Smooth muscle cell (in vitro differentiated cells): Measurements from ENCODE around the gene STAT5B. TPM values are rescaled to one million over a fixed set of nuclear protein-coding genes. Genes with fewer than 3 reads are reported as not detected.
A peak's percentile ranks its signal among the peaks of the same experiment; 100 is the strongest.
"Not testable (repeated sequence)": the region's sequence is repeated elsewhere in the genome, so short reads cannot be mapped to it uniquely, and the experiment has no call there.

Source experiments
- DNase-seq: peaks from one replicate; lab custom pipeline; 2025; ENCODE audit not compliant: unreplicated experiment; lab: John Stamatoyannopoulos, UW
- H2AFZ ChIP-seq: fragments of 200-600 bp; sonication (generic); 2 replicates; pipeline ENCODE4 v1.6.0; 2016; ENCODE audit warnings: antibody characterized with exemption, low read depth, mild to moderate bottlenecking
- H3F3A ChIP-seq: fragments of 200-600 bp; sonication (generic); 2 replicates; pipeline ENCODE4 v1.6.0; 2017; ENCODE audit warnings: antibody characterized with exemption, low read depth
- H3K27ac ChIP-seq: fragments of 200-600 bp; sonication (generic); 2 replicates; pipeline ENCODE4 v1.5.1; 2016; ENCODE audit warnings: low read depth, mild to moderate bottlenecking
- H3K27me3 ChIP-seq: fragments of 200-600 bp; sonication (generic); 2 replicates; pipeline ENCODE4 v1.6.1; 2016; ENCODE audit warnings: low read depth, mild to moderate bottlenecking
- H3K36me3 ChIP-seq: fragments of 200-600 bp; sonication (generic); 2 replicates; pipeline ENCODE4 v1.5.1; 2016; ENCODE audit warnings: low read depth
- H3K4me1 ChIP-seq: fragments of 200-600 bp; sonication (generic); 2 replicates; pipeline ENCODE4 v1.5.1; 2016; ENCODE audit warnings: low read depth
- H3K4me2 ChIP-seq: fragments of 200-600 bp; sonication (generic); 2 replicates; pipeline ENCODE4 v1.6.0; 2016; ENCODE audit warnings: mild to moderate bottlenecking
- H3K4me3 ChIP-seq: fragments of 200-600 bp; sonication (generic); 2 replicates; pipeline ENCODE4 v1.5.1; 2016; ENCODE audit warnings: mild to moderate bottlenecking
- H3K79me2 ChIP-seq: fragments of 200-600 bp; sonication (generic); 2 replicates; pipeline ENCODE4 v1.6.0; 2016; ENCODE audit warnings: low read depth, mild to moderate bottlenecking
- H3K9ac ChIP-seq: fragments of 200-600 bp; sonication (generic); 2 replicates; pipeline ENCODE4 v1.6.0; 2016; ENCODE audit warnings: low read depth
- H3K9me3 ChIP-seq: fragments of 200-600 bp; sonication (generic); replicated peaks from 2 replicates; pipeline ENCODE4 v1.5.1; 2016; ENCODE audit warnings: low read depth
- H4K20me1 ChIP-seq: fragments of 200-600 bp; sonication (generic); 2 replicates; pipeline ENCODE4 v1.6.0; 2016; ENCODE audit warnings: low read depth
- CTCF ChIP-seq: fragments of 200-600 bp; sonication (generic); IDR thresholded peaks from 2 replicates; pipeline ENCODE4 v1.5.1; 2017; ENCODE audit warnings: borderline replicate concordance, mild to moderate bottlenecking, antibody characterized with exemption; ENCODE audit not compliant: insufficient read depth, poor library complexity, severe bottlenecking
- WGBS: methylation state at CpG from one replicate; pipeline ENCODE4 v1.1.7; 2016; ENCODE audit warnings: low lambda C conversion rate; 5-methylcytosine and 5-hydroxymethylcytosine counted together
- polyA plus RNA-seq: library from polyadenylated mRNA; unstranded; fragments of >200 nt; fragmentation: Nextera tagmentation; extraction: Ambion mirVana; gene quantifications from 2 replicates; pipeline ENCODE4 v1.2.1, GENCODE V29; 2016
- total RNA-seq: library from RNA; depleted of rRNA; stranded (reverse); fragments of >200 nt; gene quantifications from 2 replicates; pipeline ENCODE4 v1.2.3, GENCODE V29; 2014

STAT5B gene
- total and polyA plus RNA-seq, 2 experiments from 2014 or later = 10.7 to 12.4 TPM

- no peak for DNase-seq
- H3K4me1 ChIP-seq = no peaks in the 10 kb centered on the region
- no peaks in the 10 kb centered on the region for H3K9me3 ChIP-seq
- peaks cover 25% of the 10 kb centered on the region for H4K20me1 ChIP-seq
- H3F3A ChIP-seq = no peaks in the 10 kb centered on the region
- peaks cover 70% of the 10 kb centered on the region for H3K79me2 ChIP-seq
- no peak overlapping the region for H2AFZ ChIP-seq
- TF ChIP-seq CTCF = no peak
- H3K27ac ChIP-seq = peak overlapping the region; percentile 93
- WGBS = 54% methylated on average over 9 of the region's 9 CpGs
- H3K9ac ChIP-seq = peak overlapping the region; percentile 83
- no peaks in the 10 kb centered on the region for H3K27me3 ChIP-seq
- H3K4me3 ChIP-seq = no peak overlapping the region
- no peaks in the 10 kb centered on the region for H3K36me3 ChIP-seq
- peak overlapping the region; percentile 20 for H3K4me2 ChIP-seq
Measured at GRCh38 chr17:42266918-42267766, 9.0 kb downstream of the STAT5B start.

DNA sequence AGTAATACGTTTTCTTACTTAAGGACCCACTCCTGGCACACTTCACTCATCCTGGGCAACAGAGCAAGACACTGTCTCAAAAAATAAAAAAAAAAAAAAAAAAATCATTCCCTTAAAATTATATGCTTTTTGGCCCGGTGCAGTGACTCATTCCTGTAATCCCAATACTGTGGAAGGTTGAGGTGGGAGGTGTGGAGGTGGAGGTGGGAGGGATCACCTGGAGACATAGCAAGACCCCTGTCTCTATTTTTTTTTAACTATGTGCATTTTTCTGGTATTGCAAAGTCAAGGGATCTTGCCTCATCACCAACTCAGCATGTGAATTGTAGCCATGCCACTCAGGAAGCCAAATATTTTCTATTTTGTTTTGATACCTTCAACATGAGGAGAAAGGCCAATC is 9.7 kb downstream of the STAT5B start:
- Histone ChIP-seq H3K27ac (peak overlapping the region; percentile 93), H3K4me2 (peak overlapping the region; percentile 12), H3K27me3 (no peaks in the 10 kb centered on the region), H2AFZ (no peak overlapping the region), H3K9me3 (no peaks in the 10 kb centered on the region), H3K79me2 (peaks cover 70% of the 10 kb centered on the region), H3F3A (no peaks in the 10 kb centered on the region), H3K36me3 (no peaks in the 10 kb centered on the region), H3K4me1 (no peaks in the 10 kb centered on the region), H3K4me3 (no peak overlapping the region), H4K20me1 (peaks cover 21% of the 10 kb centered on the region), H3K9ac (peak overlapping the region; percentile 76)
- TF ChIP-seq CTCF = no peak
- DNase-seq = no peak
- 87% methylated on average over 2 of the region's 2 CpGs for WGBS

DNA sequence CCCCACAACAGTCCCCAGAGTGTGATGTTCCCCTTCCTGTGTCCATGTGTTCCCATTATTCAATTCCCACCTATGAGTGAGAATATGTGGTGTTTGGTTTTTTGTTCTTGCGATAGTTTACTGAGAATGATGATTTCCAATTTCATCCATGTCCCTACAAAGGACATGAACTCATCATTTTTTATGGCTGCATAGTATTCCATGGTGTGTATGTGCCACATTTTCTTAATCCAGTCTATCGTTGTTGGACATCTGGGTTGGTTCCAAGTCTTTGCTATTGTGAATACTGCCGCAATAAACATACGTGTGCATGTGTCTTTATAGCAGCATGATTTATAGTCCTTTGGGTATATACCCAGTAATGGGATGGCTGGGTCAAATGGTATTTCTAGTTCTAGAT is 11.8 kb downstream of the STAT5B start:
- DNase-seq, H3F3A ChIP-seq, H3K9ac ChIP-seq, H3K9me3 ChIP-seq, H3K27me3 ChIP-seq, H3K27ac ChIP-seq, H3K4me3 ChIP-seq, H2AFZ ChIP-seq, H3K4me2 ChIP-seq, H3K36me3 ChIP-seq, H3K4me1 ChIP-seq: not testable (repeated sequence)
- Histone ChIP-seq H3K79me2 (peaks cover 67% of the 10 kb centered on the region), H4K20me1 (peaks cover 25% of the 10 kb centered on the region)
- WGBS = 88% methylated on average over 4 of the region's 4 CpGs

- Histone ChIP-seq H3K36me3 (no peaks in the 10 kb centered on the region), H3K27me3 (no peaks in the 10 kb centered on the region), H3K79me2 (peaks cover 72% of the 10 kb centered on the region), H3K9ac (no peak overlapping the region), H3F3A (no peaks in the 10 kb centered on the region), H3K27ac (no peak overlapping the region), H3K4me3 (no peak overlapping the region), H2AFZ (no peak overlapping the region), H4K20me1 (peaks cover 44% of the 10 kb centered on the region), H3K9me3 (no peaks in the 10 kb centered on the region), H3K4me2 (no peak overlapping the region), H3K4me1 (no peaks in the 10 kb centered on the region)
- no peak for TF ChIP-seq CTCF
- 90% methylated on average over 6 of the region's 6 CpGs for WGBS
- DNase-seq = no peak
Measured at GRCh38 chr17:42260318-42260717, 15.9 kb downstream of the STAT5B start.
